AG04450 (cell line): ENCODE measurements around the gene UVRAG. TPM values are rescaled to one million over a fixed set of nuclear protein-coding genes. Genes with fewer than 3 reads are reported as not detected.
A peak's percentile ranks its signal among the peaks of the same experiment; 100 is the strongest.

Experiments
- CTCF ChIA-PET: fragments of 300-600, 350-600 bp; formaldehyde crosslinking; extraction: SDS; loops from one replicate; lab custom pipeline; 2022; ENCODE audit warnings: antibody characterized with exemption, inconsistent platforms; lab: Charles Lee
- POLR2A ChIA-PET: fragments of 350-600 bp; formaldehyde crosslinking; extraction: SDS; loops from one replicate; lab custom pipeline; 2021; ENCODE audit warnings: antibody characterized with exemption, inconsistent platforms; lab: Yijun Ruan, JAX
- DNase-seq: peaks from one replicate; pipeline ENCODE4 v3.0.0-alpha.2; 2011; ENCODE audit warnings: low read depth, low spot score
- H3K27ac ChIP-seq: one replicate; pipeline ENCODE4 v1.5.1; 2012; ENCODE audit warnings: low read depth, low read length, control low read depth
- H3K27me3 ChIP-seq: one replicate; pipeline ENCODE4 v1.6.0; 2012; ENCODE audit warnings: low read length; ENCODE audit not compliant: control insufficient read depth, insufficient read depth
- H3K4me3 ChIP-seq: 2 replicates; pipeline ENCODE4 v1.5.1; 2011; ENCODE audit warnings: mild to moderate bottlenecking, low read depth, low read length, control low read depth
- H3K9me3 ChIP-seq: 2 replicates; pipeline ENCODE4 v1.5.1; 2012; ENCODE audit warnings: low read length; ENCODE audit not compliant: control insufficient read depth, insufficient read depth
- polyA minus RNA-seq: library from RNA; depleted of rRNA, polyadenylated mRNA; stranded (reverse); fragments of >200 nt; gene quantifications from 2 replicates; pipeline ENCODE4 v1.2.3, GENCODE V29; 2011; rRNA and poly(A)+ RNA removed
- polyA plus RNA-seq: library from polyadenylated mRNA; depleted of rRNA; stranded (reverse); fragments of >200 nt; gene quantifications from 2 replicates; pipeline ENCODE4 v1.2.3, GENCODE V29; 2011; rRNA removed
- TF ChIP-seq, protein P1 (sequence below): IDR thresholded peaks from 2 replicates; pipeline ENCODE4 v1.5.1; 2011; ENCODE audit warnings: low read depth, low read length, control low read depth, inconsistent platforms

Gene UVRAG
- polyA plus RNA-seq (8.9 and 11.6 TPM in 2 replicates), polyA minus RNA-seq (10.0 and 14.8 TPM in 2 replicates)

DNA sequence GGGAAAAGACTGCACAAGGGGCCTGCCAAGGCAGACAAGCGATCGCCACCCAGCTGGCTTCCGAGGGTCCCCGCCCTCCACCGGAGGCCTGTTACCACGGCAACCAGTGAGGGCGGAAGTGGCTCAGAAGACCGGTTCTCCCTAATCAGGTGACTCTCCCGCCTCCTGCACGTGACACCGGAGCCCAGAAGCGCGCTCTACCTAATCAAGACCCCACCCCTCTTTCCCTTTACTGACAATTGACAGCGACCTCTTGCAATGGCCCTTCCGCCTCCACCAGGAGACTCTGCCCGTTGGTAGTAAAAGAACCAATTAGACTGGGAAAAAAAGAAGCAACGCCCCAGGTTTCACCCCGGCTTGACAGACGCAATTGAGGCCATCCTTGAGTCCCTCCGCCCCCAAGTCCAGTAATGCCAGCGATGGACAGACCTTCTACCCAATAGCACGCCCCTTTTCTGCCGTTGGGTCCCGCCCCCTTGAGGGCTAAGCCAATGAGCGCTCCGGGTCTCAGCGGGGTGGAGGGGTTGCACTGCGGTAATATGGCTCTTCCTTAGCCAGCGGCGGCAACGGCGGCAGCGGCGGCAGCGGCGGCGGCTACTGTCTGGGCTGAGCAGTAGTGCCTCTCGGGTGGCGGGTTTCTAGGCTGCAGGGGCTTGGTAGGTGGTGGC, at the start of gene UVRAG:
UVRAG (plus strand) TSS at position 534 of the 668 bp plus-strand sequence. CDS start 198 bp downstream, outside the sequence.
- H3K27ac ChIP-seq: peak within 1 kb of the TSS; percentile 34

DNA sequence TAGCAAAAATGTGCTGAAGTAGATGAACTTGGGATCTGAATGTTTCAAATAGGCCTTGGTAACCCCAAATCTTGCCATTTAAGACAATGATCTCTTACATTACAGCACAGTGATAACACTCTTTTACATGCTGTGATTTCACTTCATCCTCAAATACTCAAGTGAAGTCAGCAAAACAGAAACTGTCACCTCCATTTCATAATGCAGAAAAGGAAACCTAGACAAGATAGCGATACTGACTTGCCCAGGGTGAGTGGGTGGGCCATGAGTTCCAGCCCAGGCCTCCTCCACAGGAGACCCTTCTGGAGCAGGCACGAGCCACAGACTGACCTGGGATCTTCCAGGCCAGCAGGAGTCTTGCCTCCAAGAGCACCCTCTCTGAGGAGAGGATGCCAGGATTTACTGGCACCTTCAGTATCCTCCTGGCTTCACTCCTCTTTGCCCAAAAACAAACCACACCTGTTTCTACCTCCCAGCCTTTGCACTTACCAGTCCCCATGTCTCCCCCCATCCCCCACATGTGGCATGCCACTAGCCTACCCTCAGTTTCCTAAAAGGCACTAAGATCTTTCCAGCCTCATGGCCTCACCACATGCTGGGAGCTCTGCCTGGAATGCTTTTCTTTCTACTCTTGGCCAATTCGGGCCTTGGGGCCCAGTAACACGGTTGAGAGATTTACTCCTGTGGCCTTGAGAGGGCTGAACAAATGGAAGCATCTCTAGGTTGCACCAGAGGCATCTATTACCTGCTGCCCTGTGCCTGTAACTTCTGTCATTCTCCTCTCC, 48.4 kb upstream of the UVRAG start:
- no peak for DNase-seq
- Histone ChIP-seq H3K27ac (no peak overlapping the region), H3K9me3 (no peaks in the 10 kb centered on the region; the same call in 1 of the 2 replicates), H3K27me3 (peaks cover 51% of the 10 kb centered on the region), H3K4me3 (no peak overlapping the region)
- ChIA-PET CTCF (no interaction called here), POLR2A (no interaction called here)
- TF ChIP-seq, protein P1, sequence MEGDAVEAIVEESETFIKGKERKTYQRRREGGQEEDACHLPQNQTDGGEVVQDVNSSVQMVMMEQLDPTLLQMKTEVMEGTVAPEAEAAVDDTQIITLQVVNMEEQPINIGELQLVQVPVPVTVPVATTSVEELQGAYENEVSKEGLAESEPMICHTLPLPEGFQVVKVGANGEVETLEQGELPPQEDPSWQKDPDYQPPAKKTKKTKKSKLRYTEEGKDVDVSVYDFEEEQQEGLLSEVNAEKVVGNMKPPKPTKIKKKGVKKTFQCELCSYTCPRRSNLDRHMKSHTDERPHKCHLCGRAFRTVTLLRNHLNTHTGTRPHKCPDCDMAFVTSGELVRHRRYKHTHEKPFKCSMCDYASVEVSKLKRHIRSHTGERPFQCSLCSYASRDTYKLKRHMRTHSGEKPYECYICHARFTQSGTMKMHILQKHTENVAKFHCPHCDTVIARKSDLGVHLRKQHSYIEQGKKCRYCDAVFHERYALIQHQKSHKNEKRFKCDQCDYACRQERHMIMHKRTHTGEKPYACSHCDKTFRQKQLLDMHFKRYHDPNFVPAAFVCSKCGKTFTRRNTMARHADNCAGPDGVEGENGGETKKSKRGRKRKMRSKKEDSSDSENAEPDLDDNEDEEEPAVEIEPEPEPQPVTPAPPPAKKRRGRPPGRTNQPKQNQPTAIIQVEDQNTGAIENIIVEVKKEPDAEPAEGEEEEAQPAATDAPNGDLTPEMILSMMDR: no peak

More for the DNA sequence above, at the start of gene UVRAG:
- ChIA-PET CTCF (interaction anchor here (0.6 to 1.3 kb wide), 3 partner anchors 12 to 53 kb away, joined by 3 read pairs; no protein-coding TSS in a partner anchor), POLR2A (no interaction called here)
- Histone ChIP-seq H3K27me3 (peaks cover 2% of the 10 kb centered on the region), H3K9me3 (no peaks in the 10 kb centered on the region; the same call in 1 of the 2 replicates), H3K4me3 (peak within 1 kb of the TSS; percentile 79)
- peak; percentile 98 for DNase-seq
- TF ChIP-seq, protein P1: no peak

DNA sequence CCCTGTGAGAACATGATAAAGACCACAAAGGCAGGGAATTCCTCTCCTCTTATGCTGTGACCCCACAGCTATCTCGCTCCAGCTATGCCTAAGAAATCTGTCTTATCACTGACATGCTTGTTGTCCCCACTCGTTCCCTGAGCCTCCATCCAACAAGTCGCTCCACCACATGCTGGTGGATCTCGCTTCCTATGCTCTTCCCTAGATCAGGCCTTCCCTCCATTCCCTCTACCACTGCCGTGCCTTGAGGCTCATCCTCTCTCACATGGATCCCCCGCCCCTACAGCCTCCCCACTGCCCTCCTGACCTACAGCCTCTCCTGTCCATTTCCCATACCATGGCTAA, 47.8 kb upstream of the UVRAG start:
- Histone ChIP-seq H3K4me3 (no peak overlapping the region), H3K27me3 (peaks cover 55% of the 10 kb centered on the region), H3K9me3 (no peaks in the 10 kb centered on the region; the same call in 1 of the 2 replicates), H3K27ac (no peak overlapping the region)
- ChIA-PET CTCF (no interaction called here), POLR2A (no interaction called here)
- TF ChIP-seq, protein P1: no peak
- no peak for DNase-seq

DNA sequence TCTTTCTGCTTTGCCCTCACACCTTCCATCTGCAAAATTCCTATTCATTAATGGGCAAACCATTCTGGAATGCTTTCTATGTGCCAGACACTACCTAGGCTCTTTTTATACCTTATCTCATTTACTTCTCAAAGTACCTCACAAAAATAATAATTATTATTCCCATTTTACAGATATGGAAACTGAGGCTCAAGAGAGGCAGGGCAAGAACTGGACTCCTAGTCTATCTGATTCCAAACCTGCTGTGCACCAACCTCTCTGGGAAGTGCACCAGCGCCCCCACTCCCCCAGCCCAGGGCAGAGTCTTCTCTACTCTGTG, 47.3 kb upstream of the UVRAG start:
- POLR2A ChIA-PET: no interaction called here
- H3K4me3 ChIP-seq: no peak overlapping the region
- no peaks in the 10 kb centered on the region; the same call in 1 of the 2 replicates for H3K9me3 ChIP-seq
- H3K27ac ChIP-seq: no peak overlapping the region
- no peak for DNase-seq
- CTCF ChIA-PET: interaction anchor here (1.0 kb wide), 1 partner anchor 221 kb away, joined by 3 read pairs; no protein-coding TSS in a partner anchor
- TF ChIP-seq, protein P1: no peak
- H3K27me3 ChIP-seq: peaks cover 57% of the 10 kb centered on the region
